HG03175 (cell line): Measurements from ENCODE around the gene GCLC.
A peak's percentile ranks its signal among the peaks of the same experiment; 100 is the strongest.
"Not testable (repeated sequence)": the region's sequence is repeated elsewhere in the genome, so short reads cannot be mapped to it uniquely, and the experiment has no call there.

Experiments
- ATAC-seq: cut with Tn5 transposase; IDR thresholded peaks from one replicate; pipeline ENCODE4 v1.9.1; 2021; ENCODE audit warnings: mild to moderate bottlenecking, moderate library complexity; ENCODE audit not compliant: unreplicated experiment

GCLC gene

DNA sequence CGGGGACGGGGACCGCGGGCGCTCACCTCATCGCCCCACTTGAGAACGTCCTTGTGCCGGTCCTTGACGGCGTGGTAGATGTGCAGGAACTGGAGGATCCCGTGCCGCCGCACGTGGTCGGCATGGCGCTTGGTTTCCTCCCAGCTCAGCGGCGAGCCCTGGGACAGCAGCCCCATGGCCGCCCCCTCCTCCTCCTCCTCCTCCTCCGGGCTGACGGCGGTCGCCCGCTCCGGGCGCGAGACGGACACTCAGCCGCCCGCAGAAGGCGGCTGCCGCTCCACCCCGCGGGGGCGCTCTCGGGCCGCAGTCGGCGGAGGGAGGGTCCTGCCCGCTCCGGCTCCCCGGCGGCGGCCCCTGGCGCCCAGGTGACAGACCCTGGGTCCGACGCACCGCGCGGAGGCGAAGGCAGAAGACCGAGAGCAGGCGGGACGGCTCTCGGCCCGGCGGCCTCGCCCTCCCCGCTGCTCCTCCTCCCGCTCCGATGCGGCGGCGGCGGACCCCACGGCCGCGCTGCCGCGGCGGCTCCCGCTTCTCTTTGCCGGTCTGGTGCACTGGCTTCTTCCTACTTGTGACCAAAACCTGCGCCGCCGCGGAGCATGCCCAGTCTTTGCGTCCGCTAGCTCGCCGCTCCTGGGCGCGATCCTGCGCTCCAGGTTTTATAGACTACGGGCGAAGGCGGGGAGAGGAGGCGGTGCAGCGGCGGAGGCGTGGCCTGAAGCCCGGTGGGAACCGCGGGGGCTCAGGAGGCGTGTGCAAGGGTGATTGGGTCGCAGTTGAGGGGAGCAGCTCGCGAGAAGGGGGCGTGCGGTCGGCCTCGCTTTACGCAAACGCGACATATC is at the start of gene GCLC:
GCLC (minus strand) TSS at position 632 of the 839 bp plus-strand sequence; CDS start at position 176, 456 bp downstream.
- peak; percentile 60 for ATAC-seq

DNA sequence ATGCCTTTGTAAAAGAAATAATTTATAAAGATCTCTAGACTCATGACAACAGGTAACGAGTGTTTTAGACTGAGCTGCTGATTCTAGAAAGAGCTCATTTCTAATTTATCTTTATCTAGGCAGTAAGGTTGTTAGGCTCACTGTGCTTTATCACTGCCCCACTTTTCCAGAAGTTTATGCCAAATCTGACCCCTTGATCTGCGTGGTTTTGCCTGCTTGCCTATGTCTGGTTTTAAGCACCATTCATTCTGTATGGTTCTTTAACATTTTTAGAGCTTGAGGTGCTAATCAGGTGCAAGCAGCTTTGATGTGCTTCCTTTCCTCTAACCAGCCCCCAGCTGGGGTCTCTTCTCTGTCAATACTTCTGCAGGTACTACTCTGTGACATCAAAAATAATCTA is 49.7 kb upstream of the GCLC start:
- ATAC-seq, result no peak

DNA sequence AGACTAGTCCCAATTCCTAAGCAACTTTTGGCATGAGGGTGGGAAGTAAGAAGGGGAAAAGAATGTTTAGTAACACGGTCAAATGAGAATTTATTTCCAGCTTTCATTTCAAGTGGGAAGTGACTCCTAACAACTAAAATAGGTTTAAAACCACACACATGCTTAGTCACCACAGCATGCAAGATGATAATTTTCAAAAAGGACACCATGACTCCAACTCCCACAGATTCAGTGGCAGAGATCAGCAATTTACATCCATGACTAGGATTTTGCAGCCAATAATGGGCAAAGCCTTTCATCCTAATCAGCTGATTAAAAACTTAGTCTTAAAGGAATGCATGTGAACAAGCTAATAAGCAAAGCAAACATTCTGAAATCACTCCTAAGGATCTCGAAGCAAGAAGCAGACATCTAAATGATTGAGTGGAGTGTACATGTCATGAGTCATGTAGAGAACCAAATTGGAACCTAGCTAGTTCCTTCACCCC is 48.1 kb upstream of the GCLC start:
- ATAC-seq, result no peak

DNA sequence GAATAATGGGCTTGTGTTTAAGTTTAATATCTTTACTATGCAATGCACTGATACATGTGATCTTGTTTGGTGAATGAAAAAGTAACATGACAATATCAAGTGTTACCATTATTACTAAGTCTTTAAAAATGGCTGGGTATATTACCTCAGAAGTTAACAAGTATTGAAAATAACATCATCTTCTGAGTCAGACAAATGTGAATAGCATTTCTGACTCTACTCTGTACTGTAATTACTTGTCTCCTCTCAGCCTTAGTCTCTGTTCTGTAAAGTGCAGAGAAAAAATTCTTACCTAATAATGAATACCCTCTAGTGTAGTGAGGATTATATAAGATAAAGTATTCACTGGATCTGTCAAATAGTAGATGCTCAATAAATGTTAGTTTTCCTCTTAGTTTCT is 47.0 kb upstream of the GCLC start:
- ATAC-seq, result no peak

DNA sequence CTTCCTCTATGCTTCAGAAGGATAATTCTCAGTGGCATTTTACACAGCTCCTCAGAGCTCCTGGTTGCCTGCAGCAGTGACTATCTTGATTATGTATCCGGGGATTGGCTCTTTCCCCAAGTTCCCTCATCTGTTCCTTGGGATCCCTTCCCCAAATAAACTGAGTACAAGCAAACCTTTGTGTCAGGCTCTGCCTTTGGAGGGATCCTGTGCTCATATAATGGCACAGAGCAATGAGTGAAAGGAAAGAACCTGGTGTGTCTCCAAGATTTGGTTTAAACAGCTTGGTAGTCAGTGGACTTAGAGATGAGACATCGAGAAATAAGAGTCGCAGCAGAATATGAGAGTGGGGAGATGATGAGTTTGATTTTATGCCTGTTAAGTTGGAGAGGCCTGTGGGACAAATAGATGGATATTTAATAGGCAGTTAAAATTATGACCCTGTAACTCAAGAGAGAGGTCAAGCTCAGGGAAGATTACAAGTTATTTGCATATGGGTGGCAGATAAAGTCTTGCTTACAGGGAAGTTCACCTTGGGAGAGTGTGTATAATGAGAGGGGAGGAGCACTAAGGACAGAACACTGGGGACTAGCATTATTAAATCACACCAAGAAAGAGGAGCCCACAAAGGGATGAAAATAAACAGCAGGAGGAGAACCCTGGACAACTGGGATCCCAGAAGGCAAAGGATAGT is 44.1 kb upstream of the GCLC start:
- ATAC-seq, result no peak

DNA sequence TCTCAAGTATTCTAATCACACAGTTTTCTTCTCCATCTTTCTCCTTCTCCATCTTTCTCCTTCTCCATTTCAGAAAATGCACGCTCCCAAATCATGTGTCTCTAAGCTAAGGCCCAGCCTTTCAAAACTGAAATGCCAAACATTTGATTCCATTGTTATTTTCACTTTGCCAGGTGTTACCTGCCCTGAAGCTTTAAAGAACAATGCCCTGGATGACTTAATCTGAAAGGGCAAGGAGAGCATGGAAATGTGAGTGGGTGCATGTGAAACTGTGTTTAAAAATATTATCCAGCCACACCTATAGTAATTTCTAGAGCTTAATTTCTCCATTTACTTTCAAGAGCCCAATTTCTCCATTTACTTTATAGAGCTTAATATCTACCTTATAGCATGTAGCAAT is 42.4 kb upstream of the GCLC start:
- ATAC-seq, result no peak

DNA sequence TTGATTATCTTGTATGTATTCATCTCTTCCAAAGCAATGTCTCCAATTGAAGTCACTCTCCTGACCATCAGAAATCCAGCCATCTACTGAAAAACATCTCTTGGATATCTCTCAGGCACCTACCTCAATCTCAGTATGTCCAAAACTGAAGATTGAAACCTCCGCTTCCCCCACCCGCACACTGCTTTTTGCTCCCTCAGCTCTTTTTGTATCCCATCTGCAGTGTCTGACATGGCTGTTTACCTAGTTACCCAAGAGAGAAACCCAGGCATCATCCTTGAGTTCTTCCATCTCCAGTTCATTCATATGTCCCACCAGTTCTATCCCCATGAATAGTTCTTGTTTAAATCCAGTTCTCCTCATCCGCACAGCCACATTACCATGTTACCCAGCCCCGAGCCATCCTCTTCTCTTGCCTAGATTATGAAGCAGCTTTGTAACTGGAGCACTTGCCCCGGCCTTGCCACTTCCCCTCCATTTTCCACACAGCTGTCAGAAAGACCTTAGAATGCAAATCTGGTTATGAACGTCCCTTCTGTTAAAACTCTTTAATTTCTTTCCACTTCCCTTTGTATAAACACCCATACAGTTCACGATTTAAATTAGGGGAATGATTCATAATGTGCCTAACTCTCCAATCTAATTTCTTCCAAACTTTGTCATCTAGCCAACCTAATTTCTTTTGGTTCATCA is 40.5 kb upstream of the GCLC start:
- no peak for ATAC-seq

DNA sequence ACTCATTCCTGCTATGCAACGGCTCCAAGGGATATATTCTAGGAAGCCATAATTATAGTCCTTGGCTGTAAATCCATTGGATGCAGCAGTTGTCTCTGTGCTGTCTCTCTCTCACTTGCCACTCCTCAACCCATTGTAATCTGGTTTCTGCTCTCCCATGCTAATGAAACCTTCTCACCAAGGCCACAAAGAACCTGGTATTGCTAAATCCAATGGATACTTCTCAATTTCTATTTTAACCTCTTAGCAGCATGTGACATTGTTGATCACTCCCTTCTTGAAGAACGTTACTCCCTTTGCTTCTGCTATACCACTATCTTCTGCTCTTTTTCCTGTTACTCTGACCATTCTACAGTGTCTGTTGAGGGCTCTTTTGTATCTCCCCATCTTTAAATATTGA is 39.8 kb upstream of the GCLC start:
- ATAC-seq, result no peak

DNA sequence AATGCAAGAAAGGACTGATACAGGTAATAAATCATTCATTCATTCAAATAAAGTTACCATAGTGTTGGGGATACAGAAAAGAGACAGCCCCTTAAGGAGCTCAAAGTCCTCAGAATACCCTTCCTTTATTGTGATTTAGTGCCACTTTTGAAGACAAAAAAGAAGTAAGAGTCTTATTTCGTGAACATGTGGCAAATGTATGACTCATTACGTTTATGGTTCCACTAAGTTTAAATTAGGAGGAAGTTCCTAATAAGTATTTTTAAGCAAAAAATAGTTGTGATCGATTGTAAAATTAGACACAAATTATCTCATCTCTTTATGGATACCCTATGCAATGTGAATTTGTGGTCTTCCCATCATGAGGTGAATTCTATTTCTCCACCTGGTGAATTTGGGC is 38.5 kb upstream of the GCLC start:
- no peak for ATAC-seq

DNA sequence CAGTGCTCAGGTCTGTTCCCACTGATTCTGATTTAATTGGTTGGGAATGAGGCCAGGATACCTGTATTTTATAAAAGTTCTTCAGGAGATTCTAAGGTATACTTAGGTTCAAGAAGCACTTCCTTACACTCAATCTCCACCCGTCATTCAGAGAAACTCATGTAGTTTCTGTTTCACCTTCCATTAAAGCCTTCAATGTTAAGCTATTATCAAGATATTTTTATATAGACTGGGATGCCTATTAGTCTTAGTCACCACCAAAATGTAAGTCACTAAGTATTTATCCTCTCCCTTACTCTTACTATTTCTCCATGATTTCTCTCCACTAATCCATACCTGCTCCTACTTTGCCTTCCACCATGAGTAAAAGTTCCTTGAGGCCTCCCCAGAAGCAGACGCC is 38.1 kb upstream of the GCLC start:
- ATAC-seq, result no peak

DNA sequence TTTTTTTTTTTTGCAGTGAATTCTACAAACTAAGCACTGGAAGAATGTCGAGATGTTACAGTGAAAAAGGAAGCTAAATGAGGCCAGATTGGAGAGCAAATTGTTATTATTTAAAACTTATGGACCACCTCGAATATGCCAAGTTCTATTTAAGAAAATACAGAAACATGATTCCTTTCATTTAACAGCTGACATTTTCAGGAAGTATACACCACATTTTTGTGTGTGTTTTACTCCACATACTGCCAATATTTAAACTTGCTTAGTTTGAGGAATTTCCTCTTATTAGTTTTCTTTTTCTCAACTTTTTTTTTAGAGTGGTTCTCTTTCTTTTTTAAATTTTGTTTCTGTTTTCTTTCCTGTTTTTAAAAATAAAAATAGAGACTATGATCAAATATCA is 37.0 kb upstream of the GCLC start:
- ATAC-seq, result no peak

DNA sequence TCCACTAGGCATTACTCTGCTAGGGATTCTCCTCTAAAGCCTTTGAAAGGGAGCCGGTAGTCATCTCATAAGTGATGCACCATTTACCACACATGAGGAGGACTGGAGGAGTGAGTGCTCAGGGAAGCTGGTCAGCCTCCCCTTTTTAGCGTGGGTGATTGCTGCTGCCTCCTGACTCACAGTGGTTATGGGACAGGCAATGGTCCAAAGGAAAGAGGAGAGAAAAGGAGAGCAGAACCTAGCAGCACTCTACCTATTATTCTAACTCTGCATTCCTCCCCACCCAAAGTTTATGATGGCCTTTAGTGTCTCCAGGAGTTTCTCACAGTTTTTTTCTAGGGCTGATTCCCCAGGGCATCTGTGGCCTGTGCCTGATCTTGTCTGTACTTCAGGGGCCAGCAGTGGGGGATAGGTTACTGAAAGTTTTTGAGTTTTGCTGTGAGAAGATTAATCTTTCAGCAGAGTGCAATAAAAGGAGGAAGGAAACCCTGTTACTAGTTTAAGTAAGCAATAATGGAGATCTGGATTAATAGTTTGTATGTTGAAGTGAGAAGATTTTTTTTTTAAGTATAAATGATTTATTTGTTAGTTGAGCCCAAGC is 36.4 kb upstream of the GCLC start:
- ATAC-seq, result no peak

DNA sequence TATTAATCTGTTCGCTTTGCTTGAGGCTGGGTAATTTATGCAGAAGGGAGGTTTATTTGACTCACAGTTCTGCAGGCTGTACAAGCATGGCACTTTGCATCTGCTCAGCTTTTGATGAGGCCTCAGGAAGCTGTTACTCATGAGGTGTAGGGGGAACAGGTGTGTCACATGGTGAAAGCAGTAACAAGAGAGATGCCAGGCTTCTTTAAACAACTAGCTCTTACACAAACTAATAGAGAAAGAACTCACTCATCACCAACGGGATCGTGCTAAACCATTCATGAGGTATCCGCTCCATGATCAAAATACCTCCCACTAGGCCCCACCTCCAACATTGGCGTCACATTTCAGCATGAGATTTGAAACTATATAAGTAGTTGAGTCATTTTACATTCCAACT is 34.4 kb upstream of the GCLC start:
- ATAC-seq, result no peak

DNA sequence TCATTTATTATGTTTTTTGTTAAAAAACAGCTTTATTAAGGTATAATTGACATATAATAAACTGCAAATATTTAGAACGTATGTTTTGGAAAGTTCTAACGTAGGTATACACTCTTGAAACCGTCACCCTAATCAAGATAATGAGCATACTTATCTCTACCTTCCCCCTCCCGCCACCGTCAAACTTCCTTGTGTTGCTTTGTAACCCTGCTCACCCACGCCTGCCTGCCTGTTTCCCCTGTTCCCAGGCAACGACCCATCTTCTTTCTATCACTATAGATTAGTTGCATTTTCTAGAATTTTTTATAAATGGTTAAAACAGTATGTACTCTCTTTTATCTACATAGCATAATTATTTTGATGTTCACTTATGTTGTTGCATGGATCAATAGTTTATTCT is 33.5 kb upstream of the GCLC start:
- no peak for ATAC-seq

DNA sequence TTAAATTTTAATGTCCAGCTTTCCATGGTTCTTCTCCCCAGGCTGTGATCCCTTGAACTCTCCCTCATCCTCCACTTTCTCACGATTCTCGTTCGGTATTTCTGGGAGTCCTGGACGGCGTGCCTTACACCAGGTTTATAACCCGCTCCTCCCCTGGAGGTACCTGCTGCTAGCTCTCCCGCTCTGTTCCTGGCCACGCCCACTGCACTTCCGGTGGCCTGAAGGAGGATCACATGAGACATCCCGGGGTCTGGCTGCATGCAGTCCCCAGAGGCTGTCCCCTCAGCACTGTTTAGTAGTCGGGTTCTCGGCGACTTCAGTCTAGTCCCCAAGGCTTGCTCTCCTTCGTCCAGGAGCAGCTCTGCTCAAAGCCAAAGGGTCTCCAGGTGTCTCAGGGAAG is 28.4 kb upstream of the GCLC start:
- no peak for ATAC-seq

DNA sequence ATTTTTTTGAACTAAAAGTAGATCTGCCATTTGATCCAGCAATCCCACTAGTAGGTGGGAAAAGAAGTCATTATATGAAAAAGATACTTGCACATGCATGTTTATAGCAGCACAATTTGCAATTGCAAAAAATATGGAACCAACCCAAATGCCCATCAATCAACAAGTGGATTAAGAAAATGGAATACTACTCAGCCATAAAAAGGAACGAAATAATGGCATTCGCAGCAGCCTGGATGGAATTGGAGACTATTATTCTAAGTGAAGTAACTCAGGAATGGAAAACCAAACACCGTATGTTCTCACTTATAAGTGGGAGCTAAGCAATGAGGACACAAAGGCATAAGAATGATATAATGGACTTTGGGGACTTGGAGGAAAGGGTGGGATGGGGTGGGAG is 27.5 kb upstream of the GCLC start:
- ATAC-seq, result not testable (repeated sequence)

DNA sequence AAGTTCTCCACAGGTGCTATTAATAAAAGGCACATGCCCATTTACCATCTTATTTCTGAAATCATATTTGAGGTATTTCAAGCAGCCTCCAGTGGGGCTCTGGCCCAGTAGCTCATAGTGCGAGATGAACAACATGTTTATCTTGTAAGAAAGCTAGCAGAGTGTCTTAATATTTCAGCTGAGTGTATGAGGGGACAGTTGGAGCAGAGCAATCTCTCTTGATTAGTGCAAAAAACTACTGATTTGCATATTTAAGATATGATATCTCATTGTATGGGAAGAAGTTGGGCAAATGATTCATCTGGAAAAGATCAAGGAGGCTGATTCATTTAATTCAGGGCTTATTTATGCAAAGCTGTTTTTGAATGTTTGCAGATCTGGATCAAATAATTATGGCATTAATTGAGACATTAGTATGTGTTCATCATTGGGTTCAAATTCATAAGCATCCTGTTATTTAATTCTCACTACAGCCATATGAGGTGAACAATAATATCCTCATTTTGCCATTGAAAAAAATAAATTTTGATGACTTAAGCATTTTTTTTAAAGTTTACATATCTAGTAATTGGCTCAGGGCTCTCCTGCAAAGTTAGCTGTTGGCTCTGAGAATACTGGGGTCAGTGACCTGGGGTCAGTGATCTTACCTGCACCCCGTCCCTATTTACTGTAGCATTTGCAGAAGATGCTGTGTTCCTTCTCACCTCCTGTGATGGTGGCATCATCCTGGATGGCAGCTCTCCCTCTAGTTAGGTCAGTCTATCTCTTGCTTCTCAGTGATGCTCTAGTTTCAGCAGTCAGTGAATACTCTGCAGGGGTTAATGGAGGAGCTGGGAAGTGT is 24.1 kb upstream of the GCLC start:
- no peak for ATAC-seq

DNA sequence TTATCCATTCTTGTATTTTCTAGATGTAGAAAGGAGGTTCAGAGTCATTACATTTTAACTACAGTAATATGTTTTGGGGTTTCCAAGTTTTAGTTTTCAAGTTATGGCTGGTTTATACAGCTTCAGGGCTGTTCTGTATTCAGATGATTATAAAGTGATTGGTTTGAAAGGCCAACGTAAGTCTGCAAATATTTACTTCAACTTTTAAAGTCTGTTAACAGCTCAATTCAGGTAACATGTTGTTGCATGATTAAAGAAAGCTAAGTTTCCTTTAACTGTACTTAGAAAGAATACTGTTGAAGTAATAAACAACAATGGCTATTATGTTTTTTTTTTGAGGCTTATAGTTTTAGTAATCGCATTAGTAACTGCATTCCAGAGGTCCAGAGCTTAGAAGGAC is 22.8 kb upstream of the GCLC start:
- no peak for ATAC-seq

DNA sequence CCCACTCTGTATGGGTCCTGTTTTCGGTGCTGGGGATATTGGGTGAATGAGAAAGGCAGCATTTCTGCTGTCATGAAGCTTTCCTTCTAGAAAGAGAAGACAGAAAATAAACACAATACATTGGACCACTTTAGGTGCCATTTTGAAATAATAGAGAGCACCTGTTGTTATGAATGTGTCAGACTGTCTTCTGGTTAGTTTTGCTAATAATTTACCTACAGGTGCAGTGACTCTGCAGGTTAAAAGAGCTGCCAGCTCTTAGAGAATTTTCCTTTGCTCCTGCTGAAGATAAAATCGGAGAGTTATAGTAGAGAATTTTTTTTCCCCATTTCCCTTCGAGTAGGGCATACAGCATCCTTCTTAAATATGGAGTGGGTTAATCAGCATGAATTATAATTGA is 21.9 kb upstream of the GCLC start:
- ATAC-seq, result no peak

DNA sequence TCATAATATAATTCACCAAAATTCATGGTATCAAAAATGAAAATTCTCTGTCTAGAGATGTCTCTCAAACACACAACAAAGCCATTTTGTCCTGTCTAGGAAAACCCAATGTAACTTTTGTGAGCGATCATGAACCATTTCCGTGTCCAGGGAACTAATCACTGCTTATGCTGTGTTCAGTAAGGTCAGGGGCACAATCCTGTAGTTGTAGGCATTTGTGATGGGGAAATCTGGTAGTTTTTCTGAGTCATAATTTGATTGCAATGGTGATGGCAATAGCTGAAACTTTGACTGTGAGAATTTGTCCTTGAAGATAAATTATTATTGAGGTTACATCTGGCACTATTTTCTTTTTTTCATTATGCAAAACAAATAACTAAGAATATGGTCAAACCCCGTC is 21.0 kb upstream of the GCLC start:
- ATAC-seq, result no peak
